GM15510 (cell line): ENCODE results near the gene CACUL1.

Source experiments
- POLR2A ChIP-seq: IDR thresholded peaks from 3 replicates; pipeline ENCODE4 v1.6.1; 2011; ENCODE audit warnings: borderline replicate concordance; ENCODE audit not compliant: insufficient read length; ENCODE audit errors: extremely low read depth

Gene CACUL1

DNA sequence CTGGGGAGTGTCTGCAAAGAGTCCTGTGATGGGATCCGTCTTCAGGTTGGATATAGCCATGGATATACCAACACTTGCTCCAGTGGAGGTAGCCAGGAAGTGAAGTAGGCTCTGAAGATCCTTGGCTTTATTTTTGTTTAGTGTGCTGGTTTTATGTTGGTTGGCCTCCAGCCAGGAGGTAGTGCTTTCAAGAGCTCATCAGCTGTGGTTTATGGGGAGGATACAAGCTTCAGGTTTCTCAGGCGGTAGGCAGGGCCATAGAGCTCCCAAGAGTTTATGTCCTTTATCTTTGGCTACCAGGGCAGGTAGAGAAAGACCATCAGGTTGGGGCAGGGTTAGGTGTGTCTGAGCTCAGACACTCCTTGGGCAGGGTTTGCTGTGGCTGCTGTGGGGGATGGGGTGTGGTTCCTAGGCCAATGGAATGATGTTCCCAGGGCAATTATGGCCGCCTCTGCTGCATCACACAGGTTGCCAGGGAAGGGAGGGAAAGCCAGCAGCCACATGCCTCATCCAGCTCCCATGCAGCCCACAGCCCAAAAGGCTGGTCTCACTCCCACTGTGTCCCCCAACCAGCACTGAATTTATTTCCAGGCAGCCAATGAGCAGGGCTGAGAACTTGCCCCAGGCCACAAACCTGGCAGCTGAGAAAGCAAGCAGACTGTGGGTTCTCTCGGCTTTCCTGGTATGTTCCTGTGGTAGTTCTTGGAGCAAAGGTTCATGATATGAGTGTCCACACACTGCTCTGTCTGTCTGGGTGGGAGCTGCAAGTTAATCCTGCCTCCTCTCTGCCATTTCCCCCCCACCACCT lies 92.3 kb downstream of the CACUL1 start:
- no peak for TF ChIP-seq POLR2A

DNA sequence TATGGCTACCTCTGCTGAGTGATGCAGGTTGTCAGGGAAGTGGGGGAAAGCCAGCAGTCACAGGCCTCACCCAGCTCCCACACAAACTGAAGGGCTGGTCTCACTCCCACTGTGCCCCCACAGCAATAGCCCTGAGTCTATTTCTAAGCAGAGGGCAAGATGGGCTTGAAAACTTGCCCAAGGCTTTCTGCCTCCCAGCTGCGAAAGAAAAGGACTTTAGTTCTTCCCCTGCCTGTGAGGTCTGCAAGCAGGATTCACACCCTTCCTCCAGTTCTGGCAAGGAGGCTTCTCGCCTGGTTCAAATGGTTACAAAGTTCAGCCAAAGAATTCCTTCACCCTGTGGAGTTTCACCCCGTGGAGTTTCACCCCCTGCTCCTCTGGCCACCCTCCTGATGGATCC lies 96.0 kb downstream of the CACUL1 start:
- no peak for TF ChIP-seq POLR2A

DNA sequence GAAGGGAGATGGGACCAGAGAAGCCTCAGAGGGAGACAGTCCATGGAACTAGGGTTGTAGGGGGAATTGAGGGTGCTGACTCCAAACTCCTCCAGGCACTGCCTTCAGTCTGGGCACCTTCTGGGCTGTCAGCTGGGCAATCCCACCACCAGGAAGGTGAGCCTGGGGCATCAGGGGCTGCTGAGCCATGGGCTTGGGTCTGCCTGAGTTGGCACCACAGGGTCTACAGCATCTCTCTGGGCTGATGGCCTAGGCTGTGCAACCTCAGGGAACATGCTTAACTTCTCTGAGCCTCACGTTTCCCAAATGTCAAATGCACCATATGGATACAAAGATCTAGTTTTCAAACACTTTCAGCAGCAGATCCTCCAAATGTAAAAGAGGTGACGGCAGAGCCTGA lies 112.5 kb downstream of the CACUL1 start:
- TF ChIP-seq POLR2A = no peak

DNA sequence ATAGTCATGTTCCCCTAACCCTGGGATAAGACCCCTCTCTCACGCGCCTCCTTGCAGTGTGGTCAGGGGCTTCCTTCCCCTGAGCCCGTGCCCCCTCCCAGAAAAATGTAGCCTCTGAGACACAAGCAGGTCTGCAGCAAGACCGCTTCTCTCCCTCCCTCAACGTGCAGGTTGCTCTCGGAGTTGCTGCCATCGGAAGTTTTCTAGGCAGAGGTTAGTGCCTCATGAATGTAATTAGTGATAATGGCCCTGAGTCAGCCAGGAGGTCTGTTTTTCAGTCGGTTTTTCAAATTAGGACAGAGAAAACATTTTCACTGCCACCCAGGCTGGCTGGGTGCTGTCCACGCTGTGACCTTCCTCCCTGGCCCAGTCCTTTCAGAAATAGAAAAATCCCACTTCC lies 116.1 kb downstream of the CACUL1 start:
- no peak for TF ChIP-seq POLR2A

DNA sequence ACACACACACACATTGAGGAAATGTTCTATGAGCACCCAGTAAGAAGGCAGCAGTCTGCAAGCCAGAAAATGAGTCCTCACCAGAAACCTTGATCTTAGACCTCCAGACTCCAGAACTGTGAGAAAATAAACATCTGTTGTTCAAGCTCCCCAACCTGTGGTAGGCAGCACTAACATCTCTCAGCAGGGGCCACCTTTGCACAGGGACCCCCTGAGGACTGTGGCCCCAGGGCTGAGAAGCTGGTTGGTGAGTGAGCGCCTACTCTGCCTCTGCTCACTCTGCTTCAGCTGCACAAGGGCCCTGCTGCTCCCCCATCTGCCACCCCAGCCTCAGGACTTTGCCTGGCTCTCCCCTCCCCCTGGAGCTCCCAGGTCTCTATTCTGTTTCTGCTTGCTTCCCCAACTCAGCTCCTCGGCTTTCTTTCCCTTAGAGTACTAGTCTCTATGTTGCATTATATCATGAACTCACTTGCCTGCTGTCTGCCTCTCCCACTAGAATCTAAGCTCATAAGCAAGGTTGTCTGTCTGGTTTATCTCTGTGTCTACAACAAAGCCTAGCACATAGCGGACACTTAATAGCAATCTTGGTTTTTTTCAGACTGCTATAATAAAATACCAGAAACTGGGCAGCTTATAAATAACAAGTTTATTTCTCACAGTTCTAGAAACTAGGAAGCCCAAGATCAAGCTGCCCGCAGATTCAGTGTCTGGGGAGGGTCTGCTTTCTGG lies 118.9 kb downstream of the CACUL1 start:
- no peak for TF ChIP-seq POLR2A

DNA sequence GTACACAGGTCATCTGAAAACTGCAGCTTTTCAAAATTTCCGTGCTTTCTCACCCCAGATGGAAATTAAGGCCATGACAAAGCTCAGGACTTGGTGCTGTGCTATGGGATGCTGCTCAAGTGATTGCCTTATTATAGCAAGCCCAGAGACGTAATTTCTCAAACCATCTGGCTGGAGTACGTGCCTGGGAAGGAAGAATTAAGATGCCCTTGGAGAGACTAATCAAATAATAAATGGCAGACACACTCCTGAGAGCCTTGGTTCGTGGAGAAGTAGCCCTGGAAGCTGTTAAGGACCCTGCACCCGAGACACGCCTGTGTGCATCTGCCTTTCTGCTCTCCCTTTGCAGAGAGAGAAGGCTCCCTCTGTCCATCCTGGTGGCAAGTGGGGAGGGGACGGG lies 121.0 kb downstream of the CACUL1 start:
- TF ChIP-seq POLR2A = no peak

DNA sequence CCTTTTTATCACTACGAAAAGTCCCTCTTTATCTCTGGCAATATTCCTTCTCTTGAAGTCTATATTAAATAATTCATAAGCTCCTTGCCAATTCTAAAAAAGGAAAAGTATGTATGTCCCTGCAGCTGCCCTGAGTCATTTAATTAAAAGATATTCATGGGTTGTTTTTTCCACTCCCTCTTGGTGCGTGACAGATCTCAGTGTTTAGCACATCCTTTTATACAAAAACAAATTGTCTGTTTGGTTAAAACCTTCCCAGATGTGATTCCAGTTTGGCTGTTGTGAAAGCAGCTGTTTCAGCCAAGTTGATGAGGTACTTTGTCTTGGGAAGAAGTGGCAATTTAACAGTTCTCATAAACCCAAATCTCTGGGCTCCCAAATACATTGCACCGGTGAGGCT lies 125.6 kb downstream of the CACUL1 start:
- no peak for TF ChIP-seq POLR2A

DNA sequence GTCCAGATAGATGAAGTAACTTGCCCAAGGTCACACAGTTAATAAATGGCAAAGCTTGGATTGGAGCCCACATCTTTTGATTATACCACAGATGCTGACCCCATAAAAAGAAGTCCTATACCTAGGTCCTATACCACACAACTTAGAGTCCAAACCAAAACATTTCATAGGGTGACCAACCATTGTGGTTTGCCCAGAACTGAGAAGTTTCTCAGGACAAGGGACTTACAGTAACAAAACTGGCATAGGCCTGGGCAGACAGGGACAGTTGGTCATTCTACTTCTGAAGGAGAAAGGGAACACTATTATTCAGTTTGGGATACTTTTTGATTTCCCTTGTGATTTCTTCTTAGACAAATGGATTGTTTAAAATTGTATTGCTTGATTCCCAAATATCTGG lies 126.4 kb downstream of the CACUL1 start:
- TF ChIP-seq POLR2A = no peak

DNA sequence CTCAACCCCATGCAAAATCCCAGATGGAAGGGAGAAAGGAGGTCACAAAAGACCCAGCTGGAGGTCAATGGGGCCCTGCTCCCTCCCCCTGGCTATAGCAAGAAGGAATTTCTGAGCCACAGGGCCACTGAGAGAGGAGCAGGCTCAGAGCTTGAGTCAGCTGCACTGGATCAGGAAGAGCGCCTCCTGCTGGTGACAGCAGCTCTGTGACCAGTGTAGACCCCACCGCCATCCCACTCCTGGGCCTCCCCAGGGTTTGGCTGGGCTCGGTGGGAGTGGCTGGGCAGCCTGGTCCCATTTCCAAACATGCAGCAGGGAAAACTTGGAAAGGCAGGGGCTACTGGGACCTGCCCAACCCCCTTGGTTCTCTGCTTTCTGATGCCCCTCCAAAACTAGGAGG lies 127.8 kb downstream of the CACUL1 start:
- no peak for TF ChIP-seq POLR2A
